Osteoblast (primary cell): ENCODE data around the gene UCN2. TPM values are rescaled to one million over a fixed set of nuclear protein-coding genes. Genes with fewer than 3 reads are reported as not detected.

Experiments used
- DNase-seq: peaks from one replicate; pipeline ENCODE4 v3.0.0; 2011; ENCODE audit warnings: low spot score, mixed read lengths; ENCODE audit not compliant: insufficient read length; ENCODE audit errors: missing footprints
- H2AFZ ChIP-seq: 2 replicates; pipeline ENCODE4 v1.6.0; 2011; ENCODE audit warnings: mild to moderate bottlenecking, low read length
- H3K27ac ChIP-seq: 2 replicates; pipeline ENCODE4 v1.5.1; 2011; ENCODE audit warnings: mild to moderate bottlenecking, low read depth, low read length, moderate library complexity
- H3K27me3 ChIP-seq: 2 replicates; pipeline ENCODE4 v1.6.0; 2012; ENCODE audit warnings: mild to moderate bottlenecking, control low read depth, inconsistent platforms, low read length, moderate library complexity; ENCODE audit not compliant: insufficient read depth
- H3K36me3 ChIP-seq: 2 replicates; pipeline ENCODE4 v1.5.1; 2011; ENCODE audit warnings: mild to moderate bottlenecking, low read length, control low read depth, moderate library complexity; ENCODE audit not compliant: insufficient read depth
- H3K4me1 ChIP-seq: 2 replicates; pipeline ENCODE4 v1.5.1; 2011; ENCODE audit warnings: mild to moderate bottlenecking, low read length, control low read depth, moderate library complexity; ENCODE audit not compliant: insufficient read depth
- H3K4me2 ChIP-seq: 2 replicates; pipeline ENCODE4 v1.6.0; 2011; ENCODE audit warnings: mild to moderate bottlenecking, low read length; ENCODE audit not compliant: insufficient read depth
- H3K4me3 ChIP-seq: fragments of 200-600 bp; sonication (generic); 3 replicates; pipeline ENCODE4 v1.5.1; 2012; ENCODE audit warnings: mild to moderate bottlenecking, low read length, inconsistent platforms; ENCODE audit not compliant: insufficient read depth
- H3K79me2 ChIP-seq: 2 replicates; pipeline ENCODE4 v1.6.0; 2012; ENCODE audit warnings: mild to moderate bottlenecking, low read length, control low read depth, inconsistent platforms; ENCODE audit not compliant: insufficient read depth
- H3K9me3 ChIP-seq: 2 replicates; pipeline ENCODE4 v1.5.1; 2011; ENCODE audit warnings: low read depth, low read length, control low read depth
- H4K20me1 ChIP-seq: 2 replicates; pipeline ENCODE4 v1.6.0; 2012; ENCODE audit warnings: mild to moderate bottlenecking, low read length, control low read depth; ENCODE audit not compliant: insufficient read depth
- CTCF ChIP-seq: IDR thresholded peaks from 2 replicates; pipeline ENCODE4 v1.5.1; 2011; ENCODE audit warnings: mild to moderate bottlenecking, low read depth, low read length, moderate library complexity; ENCODE audit errors: extremely low read depth
- total RNA-seq: library from RNA; depleted of rRNA; stranded (reverse); fragments of >200 nt; gene quantifications from 2 replicates; pipeline ENCODE4 v1.2.3, GENCODE V29; 2012

Gene UCN2
- total RNA-seq, 1 donor = 0.72 TPM

GRCh38 chr3:48571938-48572337 lies 8.4 kb upstream of the UCN2 start:
- Histone ChIP-seq H4K20me1 (no peaks in the 10 kb centered on the region), H3K27me3 (no peaks in the 10 kb centered on the region), H3K27ac (no peak overlapping the region), H3K4me1 (no peaks in the 10 kb centered on the region), H3K9me3 (no peaks in the 10 kb centered on the region), H3K79me2 (no peaks in the 10 kb centered on the region), H3K4me2 (no peak overlapping the region), H3K36me3 (no peaks in the 10 kb centered on the region), H2AFZ (no peak overlapping the region), H3K4me3 (no peak overlapping the region)
- DNase-seq = no peak
- no peak for TF ChIP-seq CTCF

DNA sequence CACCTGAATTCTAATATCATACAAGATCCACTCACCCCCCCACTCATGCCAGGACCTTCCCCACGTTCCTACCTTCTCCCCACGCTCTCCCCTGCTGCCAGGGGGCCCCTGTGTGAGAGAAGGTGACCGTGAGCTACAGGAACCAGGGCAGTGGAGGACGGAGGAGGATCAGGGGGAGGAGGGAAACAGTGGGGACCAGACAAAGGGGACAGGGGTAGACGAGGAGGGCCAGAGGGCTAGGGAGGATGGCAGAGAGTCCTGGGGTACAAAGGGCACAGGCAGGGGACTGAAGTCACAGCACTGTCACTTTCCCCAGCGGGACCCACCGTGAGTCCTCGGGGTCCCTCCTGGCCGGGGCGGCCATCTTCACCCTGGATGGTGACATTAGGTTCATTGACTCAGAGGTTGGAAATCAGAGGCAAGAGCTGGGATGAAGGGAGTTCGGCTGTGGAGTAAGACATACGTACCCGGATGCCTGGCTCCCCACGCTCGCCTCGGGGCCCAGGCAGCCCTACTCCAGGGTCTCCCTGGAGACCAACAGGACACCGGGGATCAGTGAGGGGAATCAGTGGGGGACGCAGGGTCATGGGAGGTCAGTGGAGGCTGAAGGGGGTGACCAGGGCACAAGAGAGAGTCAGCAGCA lies 6.3 kb upstream of the UCN2 start:
- Histone ChIP-seq H3K27ac (no peak overlapping the region), H3K36me3 (no peaks in the 10 kb centered on the region), H4K20me1 (no peaks in the 10 kb centered on the region), H3K79me2 (no peaks in the 10 kb centered on the region), H2AFZ (no peak overlapping the region), H3K27me3 (no peaks in the 10 kb centered on the region), H3K4me1 (peaks cover 14% of the 10 kb centered on the region), H3K4me2 (no peak overlapping the region), H3K9me3 (no peaks in the 10 kb centered on the region), H3K4me3 (no peak overlapping the region)
- DNase-seq = peak; percentile 53
- TF ChIP-seq CTCF = no peak

DNA sequence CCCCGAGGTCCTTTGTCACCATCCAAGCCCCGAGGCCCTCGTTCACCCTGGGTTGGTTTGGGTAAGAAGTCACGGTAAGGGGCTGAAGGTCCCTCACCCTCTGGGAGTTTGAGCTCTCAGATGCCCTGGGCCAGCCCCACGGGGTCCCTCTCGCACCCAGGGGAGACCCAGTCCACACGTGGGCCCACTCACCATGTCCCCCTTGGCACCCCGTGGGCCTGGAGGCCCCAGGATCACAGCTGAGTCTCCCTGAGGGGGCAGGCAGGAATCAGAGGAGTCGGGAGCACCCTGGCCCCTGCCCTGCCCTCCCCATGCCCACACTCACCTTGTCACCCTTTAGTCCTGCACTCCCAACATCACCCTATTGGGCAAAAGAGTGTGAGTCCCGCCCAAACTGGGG lies 5.8 kb upstream of the UCN2 start:
- Histone ChIP-seq H3K27ac (no peak overlapping the region), H3K36me3 (no peaks in the 10 kb centered on the region), H3K27me3 (no peaks in the 10 kb centered on the region), H3K9me3 (no peaks in the 10 kb centered on the region), H3K4me2 (no peak overlapping the region), H3K4me1 (peaks cover 19% of the 10 kb centered on the region), H3K79me2 (no peaks in the 10 kb centered on the region), H2AFZ (no peak overlapping the region), H3K4me3 (no peak overlapping the region), H4K20me1 (no peaks in the 10 kb centered on the region)
- DNase-seq = no peak
- TF ChIP-seq CTCF = no peak

DNA sequence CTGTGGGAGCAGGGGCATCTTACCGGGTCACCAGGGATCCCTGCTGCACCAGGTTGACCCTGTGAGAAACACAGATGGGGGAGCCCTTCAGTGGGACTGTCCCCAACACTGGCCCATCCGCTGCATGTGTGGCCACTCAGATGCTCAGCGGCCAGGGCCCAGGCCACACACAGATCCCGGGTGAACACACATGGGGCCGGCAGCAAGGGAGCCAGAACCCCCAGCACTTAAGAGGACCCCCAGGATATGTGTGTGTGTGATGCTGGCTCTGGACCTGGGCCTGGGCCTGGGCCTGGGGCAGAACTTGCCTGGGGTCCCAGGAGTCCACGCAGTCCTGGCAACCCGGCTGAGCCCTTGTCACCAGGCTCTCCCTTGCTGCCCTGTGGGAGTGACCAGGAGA lies 4.9 kb upstream of the UCN2 start:
- Histone ChIP-seq H3K79me2 (no peaks in the 10 kb centered on the region), H3K27ac (no peak overlapping the region), H3K36me3 (no peaks in the 10 kb centered on the region), H3K4me2 (no peak overlapping the region), H4K20me1 (no peaks in the 10 kb centered on the region), H2AFZ (no peak overlapping the region), H3K4me1 (peaks cover 28% of the 10 kb centered on the region), H3K9me3 (no peaks in the 10 kb centered on the region), H3K27me3 (no peaks in the 10 kb centered on the region), H3K4me3 (no peak overlapping the region)
- no peak for TF ChIP-seq CTCF
- DNase-seq = no peak
